ENCODE data around the gene OR1E1. TPM values are rescaled to one million over a fixed set of nuclear protein-coding genes. Genes with fewer than 3 reads are reported as not detected.
"Not testable (repeated sequence)": the region's sequence is repeated elsewhere in the genome, so short reads cannot be mapped to it uniquely, and the experiment has no call there.

OR1E1 gene
- polyA plus RNA-seq, 1 donor (not counting 4 experiments of a cell fraction or from before 2014, with no cell fraction given) = not detected

DNA sequence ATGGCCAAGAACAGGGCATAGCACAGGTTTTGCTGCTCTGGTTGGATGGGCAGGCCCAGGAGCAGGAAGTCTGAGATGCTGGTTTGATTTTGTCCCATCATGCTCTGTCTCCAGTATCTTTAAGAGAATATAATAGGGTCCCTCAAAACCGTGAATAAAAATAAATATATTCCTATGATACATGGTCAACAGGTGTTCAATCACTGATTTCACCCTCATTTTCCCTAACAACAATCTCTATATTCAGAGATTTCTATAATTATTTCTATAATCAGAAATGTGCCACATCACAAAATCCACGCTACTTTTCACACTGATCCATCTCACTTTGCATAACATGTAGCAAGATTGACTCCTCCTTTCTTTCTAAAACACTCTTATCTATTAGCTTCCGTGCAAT lies 35.5 kb upstream of the OR1E1 start, which contains the start of gene OR1E2:
Gene OR1E2 (minus strand): TSS at position 101 of the 400 bp plus-strand sequence. CDS start 0 bp downstream, at position 101.
- dilution Hi-C loops (cut with MboI; ENCODE audit: extremely low pct_ligation_motif_present, low sequenced_read_pairs) = no loop called here

DNA sequence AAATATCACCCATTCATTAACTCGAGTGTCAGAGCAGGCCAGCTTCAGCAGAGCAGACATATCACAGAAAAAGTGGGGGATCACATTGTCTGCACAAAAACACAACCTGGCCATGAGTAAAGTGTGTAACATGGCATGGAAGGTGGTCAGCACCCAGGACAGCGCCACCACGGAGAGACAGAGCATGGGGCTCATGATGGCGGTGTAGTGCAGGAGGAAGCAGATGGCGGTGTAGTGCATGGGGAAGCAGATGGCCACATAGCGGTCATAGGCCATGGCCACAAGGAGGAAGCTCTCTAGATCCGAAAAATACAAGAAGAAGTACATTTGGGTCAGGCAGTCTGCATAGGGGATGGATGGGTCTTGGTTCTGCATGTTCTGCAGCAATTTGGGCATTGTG lies 35.0 kb upstream of the OR1E1 start:
- H3K9me1 ChIP-seq (ENCODE audit: control insufficient read depth, extremely low read depth, insufficient read depth, low read length); H3K36me3 ChIP-seq (ENCODE audit: control insufficient read depth in 2 of 2, extremely low read depth in 1 of 2, insufficient read depth in 2 of 2, low read length in 2 of 2); dilution Hi-C loops (cut with MboI; ENCODE audit: extremely low pct_ligation_motif_present, low sequenced_read_pairs); H3K4me2 ChIP-seq (ENCODE audit: control insufficient read depth, extremely low read depth, insufficient read depth, low read depth, low read length); H3K4me1 ChIP-seq (ENCODE audit: control insufficient read depth, extremely low read depth, insufficient read depth, low read length); DNase-seq (ENCODE audit: low read depth, low spot score); H3K9me3 ChIP-seq (ENCODE audit: control insufficient read depth, low read depth, low read length); H3K27me3 ChIP-seq (ENCODE audit: control insufficient read depth, extremely low read depth, insufficient read depth, low read length); H2AFZ ChIP-seq (ENCODE audit: control insufficient read depth, low read length); H3K27ac ChIP-seq (ENCODE audit: control insufficient read depth, insufficient read depth, low read length); H3K9ac ChIP-seq (ENCODE audit: control insufficient read depth, extremely low read depth, insufficient read depth, low read length); H3K4me3 ChIP-seq (ENCODE audit: control insufficient read depth in 2 of 3, extremely low read depth in 1 of 3, insufficient read depth in 2 of 3, low read depth in 1 of 3, low read length in 3 of 3); H3K79me2 ChIP-seq (ENCODE audit: control insufficient read depth, insufficient read depth, low read length); H4K20me1 ChIP-seq (ENCODE audit: control insufficient read depth, extremely low read depth, insufficient read depth, low read length): not testable (repeated sequence)
- peak; percentile 82 for FAIRE-seq

More for the DNA sequence above, 35.5 kb upstream of the OR1E1 start, which contains the start of gene OR1E2:
- no peaks in the 10 kb centered on the region for H3K79me2 ChIP-seq (ENCODE audit: control insufficient read depth, insufficient read depth, low read length)
- H3K4me1 ChIP-seq (ENCODE audit: control insufficient read depth, extremely low read depth, insufficient read depth, low read length) = no peaks in the 10 kb centered on the region
- H3K4me2 ChIP-seq (ENCODE audit: control insufficient read depth, extremely low read depth, insufficient read depth, low read depth, low read length) = no peak within 1 kb of the TSS
- no peaks in the 10 kb centered on the region for H3K9me3 ChIP-seq (ENCODE audit: control insufficient read depth, low read depth, low read length)
- no peak within 1 kb of the TSS for H3K27ac ChIP-seq (ENCODE audit: control insufficient read depth, insufficient read depth, low read length)
- H3K9me1 ChIP-seq (ENCODE audit: control insufficient read depth, extremely low read depth, insufficient read depth, low read length) = no peaks in the 10 kb centered on the region
- TF ChIP-seq, protein P1, sequence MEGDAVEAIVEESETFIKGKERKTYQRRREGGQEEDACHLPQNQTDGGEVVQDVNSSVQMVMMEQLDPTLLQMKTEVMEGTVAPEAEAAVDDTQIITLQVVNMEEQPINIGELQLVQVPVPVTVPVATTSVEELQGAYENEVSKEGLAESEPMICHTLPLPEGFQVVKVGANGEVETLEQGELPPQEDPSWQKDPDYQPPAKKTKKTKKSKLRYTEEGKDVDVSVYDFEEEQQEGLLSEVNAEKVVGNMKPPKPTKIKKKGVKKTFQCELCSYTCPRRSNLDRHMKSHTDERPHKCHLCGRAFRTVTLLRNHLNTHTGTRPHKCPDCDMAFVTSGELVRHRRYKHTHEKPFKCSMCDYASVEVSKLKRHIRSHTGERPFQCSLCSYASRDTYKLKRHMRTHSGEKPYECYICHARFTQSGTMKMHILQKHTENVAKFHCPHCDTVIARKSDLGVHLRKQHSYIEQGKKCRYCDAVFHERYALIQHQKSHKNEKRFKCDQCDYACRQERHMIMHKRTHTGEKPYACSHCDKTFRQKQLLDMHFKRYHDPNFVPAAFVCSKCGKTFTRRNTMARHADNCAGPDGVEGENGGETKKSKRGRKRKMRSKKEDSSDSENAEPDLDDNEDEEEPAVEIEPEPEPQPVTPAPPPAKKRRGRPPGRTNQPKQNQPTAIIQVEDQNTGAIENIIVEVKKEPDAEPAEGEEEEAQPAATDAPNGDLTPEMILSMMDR (optimal IDR thresholded peaks at IDR 0.05 in 1 of 3, IDR thresholded peaks at IDR 0.05 in 1 of 3, conservative IDR thresholded peaks at IDR 0.05 in 1 of 3; ENCODE audit: extremely low read depth in 1 of 3, insufficient read depth in 2 of 3, low read length in 3 of 3) = no peak
- no peak for TF ChIP-seq EZH2 (IDR thresholded peaks at IDR 0.05; ENCODE audit: low read length)
- no peak for DNase-seq (ENCODE audit: low read depth, low spot score)
- no peaks in the 10 kb centered on the region for H3K36me3 ChIP-seq (ENCODE audit: control insufficient read depth in 2 of 2, extremely low read depth in 1 of 2, insufficient read depth in 2 of 2, low read length in 2 of 2)
- FAIRE-seq = peak; percentile 43
- no peak within 1 kb of the TSS for H2AFZ ChIP-seq (ENCODE audit: control insufficient read depth, low read length)
- H4K20me1 ChIP-seq (ENCODE audit: control insufficient read depth, extremely low read depth, insufficient read depth, low read length) = no peaks in the 10 kb centered on the region
- H3K9ac ChIP-seq (ENCODE audit: control insufficient read depth, extremely low read depth, insufficient read depth, low read length) = no peak within 1 kb of the TSS
- no peaks in the 10 kb centered on the region for H3K27me3 ChIP-seq (ENCODE audit: control insufficient read depth, extremely low read depth, insufficient read depth, low read length)
- no peak within 1 kb of the TSS for H3K4me3 ChIP-seq (ENCODE audit: control insufficient read depth in 2 of 3, extremely low read depth in 1 of 3, insufficient read depth in 2 of 3, low read depth in 1 of 3, low read length in 3 of 3)

DNA sequence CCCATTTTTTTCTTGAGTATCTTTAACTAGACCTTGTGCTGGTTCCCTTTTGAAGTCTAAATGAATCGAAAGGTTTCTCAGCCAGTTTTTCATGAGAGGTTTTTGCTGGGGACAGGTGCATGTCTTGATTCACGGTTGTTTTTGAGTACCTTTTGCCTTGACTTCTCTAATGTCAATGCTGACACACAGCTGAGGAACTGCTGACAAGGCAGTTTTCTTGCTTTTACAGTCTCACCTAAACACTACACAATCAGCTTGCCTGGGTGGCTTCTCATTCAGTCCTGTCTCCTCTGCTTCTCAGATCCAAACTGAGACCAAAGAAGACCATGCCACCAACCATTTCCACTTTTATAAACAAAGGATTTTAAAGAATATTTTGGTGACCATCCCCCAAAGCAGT lies 20.0 kb upstream of the OR1E1 start:
- TF ChIP-seq EZH2 (IDR thresholded peaks at IDR 0.05; ENCODE audit: low read length) = no peak
- TF ChIP-seq, protein P1 (optimal IDR thresholded peaks at IDR 0.05 in 1 of 3, IDR thresholded peaks at IDR 0.05 in 1 of 3, conservative IDR thresholded peaks at IDR 0.05 in 1 of 3; ENCODE audit: extremely low read depth in 1 of 3, insufficient read depth in 2 of 3, low read length in 3 of 3) = no peak
- H3K9me1 ChIP-seq (ENCODE audit: control insufficient read depth, extremely low read depth, insufficient read depth, low read length) = no peaks in the 10 kb centered on the region
- no peak overlapping the region for H3K9ac ChIP-seq (ENCODE audit: control insufficient read depth, extremely low read depth, insufficient read depth, low read length)
- no peaks in the 10 kb centered on the region for H3K79me2 ChIP-seq (ENCODE audit: control insufficient read depth, insufficient read depth, low read length)
- H3K4me3 ChIP-seq (ENCODE audit: control insufficient read depth in 2 of 3, extremely low read depth in 1 of 3, insufficient read depth in 2 of 3, low read depth in 1 of 3, low read length in 3 of 3) = no peak overlapping the region
- DNase-seq (ENCODE audit: low read depth, low spot score) (no peak), FAIRE-seq (no peak)
- H3K9me3 ChIP-seq (ENCODE audit: control insufficient read depth, low read depth, low read length) = no peaks in the 10 kb centered on the region
- H3K27me3 ChIP-seq (ENCODE audit: control insufficient read depth, extremely low read depth, insufficient read depth, low read length) = no peaks in the 10 kb centered on the region
- H3K4me2 ChIP-seq (ENCODE audit: control insufficient read depth, extremely low read depth, insufficient read depth, low read depth, low read length) = no peak overlapping the region
- H4K20me1 ChIP-seq (ENCODE audit: control insufficient read depth, extremely low read depth, insufficient read depth, low read length) = no peaks in the 10 kb centered on the region
- no peaks in the 10 kb centered on the region for H3K36me3 ChIP-seq (ENCODE audit: control insufficient read depth in 2 of 2, extremely low read depth in 1 of 2, insufficient read depth in 2 of 2, low read length in 2 of 2)
- H3K27ac ChIP-seq (ENCODE audit: control insufficient read depth, insufficient read depth, low read length) = no peak overlapping the region
- no peak overlapping the region for H2AFZ ChIP-seq (ENCODE audit: control insufficient read depth, low read length)
- dilution Hi-C loops (cut with MboI; ENCODE audit: extremely low pct_ligation_motif_present, low sequenced_read_pairs) = no loop called here
- H3K4me1 ChIP-seq (ENCODE audit: control insufficient read depth, extremely low read depth, insufficient read depth, low read length) = no peaks in the 10 kb centered on the region
